Measurements from ENCODE around the gene GABARAPL2. TPM values are rescaled to one million over a fixed set of nuclear protein-coding genes. Genes with fewer than 3 reads are reported as not detected.

GABARAPL2 gene
- total RNA-seq, result 71.9 to 75.6 TPM (median 74.9 TPM) in 3 replicates

- Mint-ChIP-seq H3K36me3 (peaks cover 7% of the 10 kb centered on the region), H3K4me3 (peak within 1 kb of the TSS; percentile 95), H3K4me1 (peaks cover 26% of the 10 kb centered on the region), H3K9me3 (no peaks in the 10 kb centered on the region), H3K27me3 (ENCODE audit: low read depth) (peaks cover 11% of the 10 kb centered on the region), H3K27ac (peak within 1 kb of the TSS; percentile 96)
- DNase-seq (ENCODE audit: low spot score in 2 of 2, unreplicated experiment in 2 of 2), result peak; percentile 83 to 97
- no peak for TF ChIP-seq CTCF (IDR thresholded peaks at IDR 0.05; ENCODE audit: unreplicated experiment)
Measured at GRCh38 chr16:75566040-75566757, at the start of gene GABARAPL2. TSS of gene GABARAPL2 (plus strand) at chr16:75566379. CDS start at chr16:75566487, 108 bp downstream.

GRCh38 chr16:75519175-75519574 is 47.0 kb upstream of the GABARAPL2 start:
- no peak for DNase-seq (ENCODE audit: low spot score in 2 of 2, unreplicated experiment in 2 of 2)
- no peaks in the 10 kb centered on the region for H3K27me3 Mint-ChIP-seq (ENCODE audit: low read depth)
- H3K4me3 Mint-ChIP-seq, result no peak overlapping the region
- H3K4me1 Mint-ChIP-seq, result peaks cover 13% of the 10 kb centered on the region
- no peak for TF ChIP-seq CTCF (IDR thresholded peaks at IDR 0.05; ENCODE audit: unreplicated experiment)
- no peaks in the 10 kb centered on the region for H3K9me3 Mint-ChIP-seq
- H3K27ac Mint-ChIP-seq, result no peak overlapping the region
- no peaks in the 10 kb centered on the region for H3K36me3 Mint-ChIP-seq

- no peaks in the 10 kb centered on the region for H3K4me1 Mint-ChIP-seq
- no peaks in the 10 kb centered on the region for H3K27me3 Mint-ChIP-seq (ENCODE audit: low read depth)
- no peak for TF ChIP-seq CTCF (IDR thresholded peaks at IDR 0.05; ENCODE audit: unreplicated experiment)
- no peak overlapping the region for H3K27ac Mint-ChIP-seq
- no peaks in the 10 kb centered on the region for H3K36me3 Mint-ChIP-seq
- DNase-seq (ENCODE audit: low spot score in 2 of 2, unreplicated experiment in 2 of 2), result no peak
- H3K4me3 Mint-ChIP-seq, result no peak overlapping the region
- no peaks in the 10 kb centered on the region for H3K9me3 Mint-ChIP-seq
Measured at GRCh38 chr16:75526032-75526790, 40.0 kb upstream of the GABARAPL2 start.

- H3K27ac Mint-ChIP-seq, result no peak overlapping the region
- H3K27me3 Mint-ChIP-seq (ENCODE audit: low read depth), result no peaks in the 10 kb centered on the region
- no peaks in the 10 kb centered on the region for H3K9me3 Mint-ChIP-seq
- no peaks in the 10 kb centered on the region for H3K4me1 Mint-ChIP-seq
- H3K4me3 Mint-ChIP-seq, result no peak overlapping the region
- no peak for DNase-seq (ENCODE audit: low spot score in 2 of 2, unreplicated experiment in 2 of 2)
- no peaks in the 10 kb centered on the region for H3K36me3 Mint-ChIP-seq
- TF ChIP-seq CTCF (IDR thresholded peaks at IDR 0.05; ENCODE audit: unreplicated experiment), result no peak
Measured at GRCh38 chr16:75527825-75528299, 38.3 kb upstream of the GABARAPL2 start.

GRCh38 chr16:75529056-75529905 is 36.9 kb upstream of the GABARAPL2 start:
- no peaks in the 10 kb centered on the region for H3K4me1 Mint-ChIP-seq
- H3K36me3 Mint-ChIP-seq, result no peaks in the 10 kb centered on the region
- H3K9me3 Mint-ChIP-seq, result no peaks in the 10 kb centered on the region
- no peak overlapping the region for H3K4me3 Mint-ChIP-seq
- no peak overlapping the region for H3K27ac Mint-ChIP-seq
- no peak for DNase-seq (ENCODE audit: low spot score in 2 of 2, unreplicated experiment in 2 of 2)
- no peak for TF ChIP-seq CTCF (IDR thresholded peaks at IDR 0.05; ENCODE audit: unreplicated experiment)
- no peaks in the 10 kb centered on the region for H3K27me3 Mint-ChIP-seq (ENCODE audit: low read depth)
